DMS153 (cell line): ENCODE results near the gene GDF7.

Experiments used
- DNase-seq: peaks from one replicate; lab custom pipeline; 2025; lab: John Stamatoyannopoulos, UW

Gene GDF7

DNA sequence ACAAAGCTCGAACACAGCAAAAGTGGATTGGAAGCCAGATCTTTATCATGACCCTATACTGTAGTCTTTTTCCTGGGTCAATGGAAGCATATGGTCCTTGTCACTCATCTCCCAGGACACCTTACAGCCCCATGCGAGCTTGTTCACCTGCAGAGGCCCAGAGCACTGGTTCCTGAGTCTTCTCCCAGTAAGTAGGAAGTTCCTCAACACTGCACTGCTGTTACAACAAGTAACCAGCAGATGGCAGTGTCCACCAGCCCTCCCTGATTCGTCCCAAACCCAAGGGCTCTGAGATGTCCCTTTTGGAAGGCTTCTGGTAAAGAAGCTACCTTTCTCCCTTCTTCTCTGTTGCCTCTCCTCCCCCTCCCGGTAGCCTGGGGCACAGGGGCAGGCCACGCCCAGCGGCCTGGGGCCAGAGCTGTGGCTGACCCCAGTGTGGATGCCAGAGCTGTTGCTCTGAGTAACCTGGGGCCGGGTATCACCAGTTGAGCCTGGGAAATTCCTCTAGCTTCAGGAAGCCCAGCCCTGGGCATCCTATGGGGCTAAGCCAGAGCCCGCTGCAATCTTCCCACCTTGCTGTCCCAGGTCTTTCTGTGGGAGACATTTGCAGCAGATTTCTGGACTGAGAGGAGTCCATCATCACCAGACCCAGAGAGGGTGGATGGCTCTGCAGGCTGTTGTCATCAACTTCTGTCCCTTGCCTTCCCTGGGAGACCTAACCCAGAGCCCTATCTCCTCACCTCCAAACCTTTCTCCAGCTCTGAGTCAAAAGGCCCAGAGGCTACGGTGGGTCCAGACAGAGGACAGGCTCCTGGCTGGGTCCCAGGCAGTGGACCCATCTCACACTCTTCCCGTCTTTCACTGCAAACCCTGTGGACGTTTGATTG is 5.3 kb upstream of the GDF7 start:
- DNase-seq, result peak; percentile 27

DNA sequence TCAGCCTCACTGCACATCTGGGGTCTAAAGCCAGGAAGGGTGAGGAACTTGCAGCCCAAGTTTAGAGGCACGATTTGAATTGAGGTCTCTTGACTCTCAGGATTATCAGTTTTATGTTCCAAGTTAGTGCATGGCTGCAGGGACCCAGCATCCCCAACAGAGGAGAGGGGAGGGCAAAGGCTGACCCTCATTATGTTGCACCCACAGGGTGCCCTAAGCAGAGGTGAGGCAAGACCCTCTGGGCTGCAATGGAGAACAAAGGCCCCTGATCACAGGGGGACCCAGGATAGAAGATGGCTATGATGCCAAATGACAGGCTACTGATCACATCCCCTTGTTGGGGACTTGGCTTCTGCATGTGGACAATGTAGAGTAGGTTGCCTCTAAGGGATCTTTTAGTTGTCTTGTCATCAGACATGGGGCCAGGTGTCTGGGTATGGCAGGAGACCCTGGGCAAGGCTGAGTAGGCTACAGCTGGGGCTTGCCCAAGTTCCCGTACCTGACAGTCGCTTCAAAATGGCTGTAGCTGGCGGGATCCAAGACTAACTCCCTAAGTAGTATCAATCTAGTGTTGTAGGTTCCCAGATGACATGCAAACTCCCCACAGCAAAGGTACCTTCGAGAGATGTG is 4.5 kb upstream of the GDF7 start:
- DNase-seq, result no peak

DNA sequence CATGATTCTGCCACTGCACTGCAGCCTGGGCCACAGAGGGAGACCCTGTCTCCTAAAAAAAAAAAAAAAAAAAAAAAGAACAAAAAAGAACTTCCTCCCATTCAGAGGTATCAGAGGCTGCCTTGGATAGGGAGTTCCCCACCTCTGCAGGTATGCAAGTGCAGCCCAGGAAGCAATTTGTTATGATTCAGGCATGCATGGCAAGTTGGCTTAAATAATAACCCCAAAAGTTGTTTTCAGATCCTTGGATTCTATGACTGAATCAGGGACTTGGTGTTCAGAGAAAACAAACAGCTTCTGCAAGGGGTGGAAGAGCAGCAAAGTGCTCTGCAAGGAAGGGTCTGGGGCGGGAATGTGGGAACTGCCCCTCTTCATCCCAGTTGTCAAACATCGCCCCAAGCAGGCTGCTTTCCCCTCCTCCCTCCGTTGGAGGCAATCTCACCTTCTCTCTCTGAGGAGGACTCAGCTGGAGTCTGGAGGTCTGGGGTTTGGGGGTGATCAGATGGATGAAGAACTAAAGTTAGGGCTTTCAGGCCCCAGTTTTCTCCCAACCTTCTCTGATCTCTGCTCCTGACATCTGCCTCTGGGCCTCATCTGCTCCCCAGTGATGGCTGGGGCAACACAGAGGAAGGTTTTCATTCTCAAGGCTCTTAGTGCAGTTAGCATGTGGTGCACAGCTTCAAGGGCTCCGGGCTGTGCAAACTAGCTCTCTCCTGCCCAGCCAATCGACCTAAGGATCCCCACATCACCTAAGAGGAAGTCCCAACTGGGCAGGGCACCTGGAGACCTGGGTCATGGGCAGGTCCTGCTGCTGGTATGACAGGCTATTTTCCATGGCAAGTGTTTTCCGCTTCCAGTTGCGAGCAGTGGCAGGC is 3.5 kb upstream of the GDF7 start:
- DNase-seq, result no peak

DNA sequence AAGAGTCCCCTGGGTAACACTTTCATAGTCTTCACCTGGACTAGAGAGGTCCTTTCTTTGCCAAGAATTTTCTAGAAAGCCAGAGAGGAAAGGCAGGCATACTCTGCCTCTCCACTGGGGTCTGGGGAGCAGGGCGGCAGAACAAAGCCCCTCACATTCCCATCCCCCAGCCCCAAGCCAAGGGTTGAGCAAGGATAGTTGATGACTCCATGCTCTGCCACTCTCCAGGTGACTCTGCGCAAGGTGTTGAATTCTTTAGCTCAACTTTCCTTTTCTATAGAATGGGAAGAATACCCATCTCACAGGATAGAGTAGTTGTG is 2.9 kb upstream of the GDF7 start:
- DNase-seq, result no peak

DNA sequence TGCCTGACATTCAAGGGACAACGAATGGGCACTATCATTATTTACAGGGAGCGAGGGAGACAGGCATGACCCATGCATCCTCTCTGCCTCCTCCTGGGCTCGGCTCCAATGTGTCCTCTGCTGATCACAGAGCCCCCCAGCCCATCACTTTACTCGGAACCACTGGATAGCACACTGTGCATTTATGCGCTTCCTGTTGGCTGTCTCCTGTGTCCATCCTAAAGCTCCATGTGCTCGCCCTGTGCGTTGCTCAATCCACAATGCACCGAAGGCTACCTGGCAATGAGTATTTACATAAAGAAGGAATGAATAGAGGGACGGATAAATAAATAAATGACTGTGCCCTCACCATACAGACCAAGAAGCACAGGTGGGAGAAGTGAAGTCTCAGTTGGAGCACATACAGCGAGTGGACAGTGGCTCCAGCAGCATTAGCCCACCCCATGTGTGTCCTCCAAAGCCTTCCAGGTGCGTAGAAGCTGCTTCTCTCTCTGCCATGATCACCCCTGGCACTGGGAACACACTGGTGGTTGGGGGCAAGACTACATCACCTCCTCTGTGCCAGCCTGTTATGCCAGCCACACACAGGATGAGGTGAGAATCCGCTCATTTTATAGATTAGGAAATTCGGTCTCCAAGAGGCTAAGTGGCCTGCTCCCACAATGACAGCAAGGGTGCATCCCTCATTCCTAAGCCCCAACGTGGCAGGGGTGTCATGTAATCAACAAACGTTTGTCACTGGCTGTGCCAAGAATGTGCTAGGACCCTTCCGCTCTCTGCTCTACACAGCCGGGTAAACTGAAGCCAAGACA is 2.3 kb upstream of the GDF7 start:
- no peak for DNase-seq

DNA sequence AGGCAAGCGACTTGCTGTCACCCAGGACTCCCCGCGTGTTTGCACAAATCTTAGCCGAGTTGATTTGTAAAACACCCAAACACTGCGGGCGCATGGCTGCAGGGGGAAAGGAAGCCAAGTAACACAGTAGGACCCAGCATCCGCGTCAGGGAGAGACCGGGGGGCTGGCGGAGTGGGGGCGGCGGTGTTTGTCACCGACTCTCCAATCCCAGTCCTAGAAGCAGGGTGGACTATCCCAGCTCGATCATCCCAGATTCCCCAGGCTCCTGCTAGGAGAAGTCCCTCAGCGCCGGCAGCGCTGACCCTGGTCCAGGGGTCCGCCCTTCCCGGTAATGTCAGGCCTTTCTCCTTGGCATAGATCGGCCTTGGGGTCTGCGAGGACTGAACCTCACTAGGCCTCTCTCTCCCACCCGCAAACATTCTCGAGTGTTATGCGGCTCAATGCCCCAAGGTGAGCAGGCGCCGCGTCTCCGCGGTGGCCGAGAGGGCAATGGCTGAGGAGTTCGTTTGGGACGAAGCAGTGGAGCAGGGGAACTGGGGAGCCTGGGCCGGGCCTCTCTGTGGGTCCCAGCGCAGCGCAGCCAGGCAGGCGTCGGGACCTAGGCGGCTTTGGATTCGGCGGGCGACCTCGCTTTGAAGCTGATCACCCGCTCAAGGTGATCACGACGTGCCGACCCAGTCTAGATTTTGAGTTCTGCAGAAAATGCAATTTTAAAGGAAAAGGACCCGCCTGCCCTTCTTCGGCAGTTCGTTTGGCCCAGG is 1.5 kb upstream of the GDF7 start:
- DNase-seq, result no peak

DNA sequence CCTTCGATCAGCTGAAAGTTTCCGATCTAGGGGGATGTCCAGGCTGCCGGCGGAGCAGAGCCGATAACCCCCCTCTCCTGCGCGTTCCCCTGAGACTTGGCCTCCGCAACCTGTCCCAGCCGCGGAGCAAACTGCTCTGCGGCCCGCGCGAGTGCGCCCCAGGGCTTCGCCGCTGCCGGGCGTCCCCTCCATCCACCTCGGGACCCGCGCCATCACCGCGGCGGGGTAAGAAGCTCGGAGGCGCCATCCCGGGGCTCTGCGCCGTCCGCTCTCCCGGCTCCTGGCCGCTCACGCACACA is 990 bp upstream of the GDF7 start:
- DNase-seq, result no peak

DNA sequence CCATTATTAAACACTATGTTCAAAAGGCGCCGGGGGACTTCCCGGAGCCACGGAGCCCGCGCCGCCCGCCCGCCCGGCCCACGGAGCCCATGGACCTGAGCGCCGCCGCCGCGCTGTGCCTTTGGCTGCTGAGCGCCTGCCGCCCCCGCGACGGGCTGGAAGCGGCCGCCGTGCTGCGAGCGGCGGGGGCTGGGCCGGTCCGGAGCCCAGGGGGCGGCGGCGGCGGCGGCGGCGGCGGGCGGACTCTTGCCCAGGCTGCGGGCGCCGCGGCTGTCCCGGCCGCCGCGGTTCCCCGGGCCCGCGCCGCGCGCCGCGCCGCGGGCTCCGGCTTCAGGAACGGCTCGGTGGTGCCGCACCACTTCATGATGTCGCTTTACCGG is 197 bp downstream of the GDF7 start:
- DNase-seq, result no peak

DNA sequence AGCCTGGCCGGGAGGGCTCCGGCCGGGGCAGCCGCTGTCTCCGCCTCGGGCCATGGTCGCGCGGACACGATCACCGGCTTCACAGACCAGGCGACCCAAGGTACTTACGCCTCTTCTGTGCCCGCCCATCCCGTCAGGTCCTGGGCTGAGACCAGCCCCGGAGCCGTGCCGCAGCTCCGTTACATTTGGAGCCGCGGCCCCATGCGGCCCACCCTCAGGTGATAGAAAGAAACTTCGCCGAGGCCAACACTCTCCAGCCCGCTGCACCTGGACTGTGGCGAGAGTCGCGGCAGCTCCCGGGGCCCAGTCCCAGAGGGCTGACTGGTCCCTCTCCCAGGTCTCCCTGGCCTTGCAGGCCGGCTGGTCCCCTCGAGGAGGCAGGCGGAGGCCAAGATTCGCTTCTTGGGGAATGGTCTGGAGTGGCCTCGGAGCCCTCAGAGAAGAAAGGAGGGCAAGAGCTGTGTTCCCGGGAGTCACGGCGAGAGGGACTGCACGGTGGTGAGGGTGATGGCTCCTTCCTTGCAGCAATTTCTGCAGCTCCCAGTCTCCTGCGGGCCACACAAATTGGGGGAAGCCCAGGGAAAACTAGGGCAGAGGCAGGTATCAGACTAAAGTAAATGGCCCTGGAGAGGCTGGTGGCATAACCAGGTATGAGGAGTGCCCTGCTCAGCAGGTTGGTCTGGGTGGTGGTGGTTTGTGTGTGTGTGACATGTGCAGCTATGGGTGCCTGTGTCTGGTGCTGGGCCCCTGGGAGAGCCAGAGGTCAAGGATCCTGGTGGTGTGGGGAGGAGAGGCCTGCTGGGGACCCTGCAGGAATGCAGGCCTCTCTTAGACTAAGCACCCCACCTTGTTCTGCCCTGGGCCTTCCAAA is 822 bp downstream of the GDF7 start:
- no peak for DNase-seq

DNA sequence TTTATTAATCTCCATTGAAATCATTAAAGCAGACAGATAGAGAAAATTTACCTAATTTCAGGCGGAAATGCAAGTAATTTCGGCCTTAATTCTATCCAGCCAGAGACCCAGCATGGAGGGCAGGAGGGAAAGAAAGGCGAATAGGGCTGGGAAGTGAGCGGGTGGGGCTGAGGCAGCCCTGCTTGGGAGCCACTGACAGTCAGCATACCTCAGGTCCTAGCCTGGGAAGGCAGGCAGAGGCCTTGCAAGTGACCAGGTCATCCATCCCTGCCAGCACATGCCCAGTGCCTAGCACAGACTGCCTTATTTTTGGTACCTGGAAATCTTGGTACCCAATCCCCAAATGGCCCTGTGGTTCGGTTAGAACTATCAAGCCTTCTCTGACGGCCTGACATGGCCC is 1.5 kb downstream of the GDF7 start:
- no peak for DNase-seq

DNA sequence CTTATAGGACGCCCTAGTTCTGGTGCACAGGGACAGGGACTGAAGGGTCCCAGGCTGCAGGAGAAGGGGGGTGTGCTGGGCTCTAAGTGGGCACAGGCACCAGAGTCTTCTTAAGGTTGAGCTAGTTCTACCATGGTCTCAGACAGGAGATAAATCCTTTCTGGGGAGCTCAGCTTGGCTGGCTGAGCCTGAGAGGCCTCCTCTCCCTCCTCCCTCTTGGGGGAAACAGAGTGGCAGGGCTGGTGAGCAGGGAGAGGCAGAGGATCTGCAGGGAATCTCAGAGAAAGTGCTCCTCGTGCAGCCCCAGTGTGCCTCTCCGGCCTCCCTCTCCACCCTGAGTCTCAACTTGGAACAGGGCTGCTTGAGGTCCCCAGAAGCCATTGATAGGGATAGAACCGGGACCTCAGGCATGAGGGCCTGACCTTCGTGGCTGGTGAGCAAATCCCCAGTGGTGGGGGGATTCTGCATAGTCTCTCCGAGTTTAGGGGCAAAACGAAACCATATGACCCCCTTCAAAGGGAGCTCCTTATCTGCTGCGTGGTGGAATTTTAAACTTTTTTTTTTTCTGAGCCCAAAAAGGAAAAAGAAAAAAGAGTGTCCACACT is 2.0 kb downstream of the GDF7 start:
- no peak for DNase-seq

DNA sequence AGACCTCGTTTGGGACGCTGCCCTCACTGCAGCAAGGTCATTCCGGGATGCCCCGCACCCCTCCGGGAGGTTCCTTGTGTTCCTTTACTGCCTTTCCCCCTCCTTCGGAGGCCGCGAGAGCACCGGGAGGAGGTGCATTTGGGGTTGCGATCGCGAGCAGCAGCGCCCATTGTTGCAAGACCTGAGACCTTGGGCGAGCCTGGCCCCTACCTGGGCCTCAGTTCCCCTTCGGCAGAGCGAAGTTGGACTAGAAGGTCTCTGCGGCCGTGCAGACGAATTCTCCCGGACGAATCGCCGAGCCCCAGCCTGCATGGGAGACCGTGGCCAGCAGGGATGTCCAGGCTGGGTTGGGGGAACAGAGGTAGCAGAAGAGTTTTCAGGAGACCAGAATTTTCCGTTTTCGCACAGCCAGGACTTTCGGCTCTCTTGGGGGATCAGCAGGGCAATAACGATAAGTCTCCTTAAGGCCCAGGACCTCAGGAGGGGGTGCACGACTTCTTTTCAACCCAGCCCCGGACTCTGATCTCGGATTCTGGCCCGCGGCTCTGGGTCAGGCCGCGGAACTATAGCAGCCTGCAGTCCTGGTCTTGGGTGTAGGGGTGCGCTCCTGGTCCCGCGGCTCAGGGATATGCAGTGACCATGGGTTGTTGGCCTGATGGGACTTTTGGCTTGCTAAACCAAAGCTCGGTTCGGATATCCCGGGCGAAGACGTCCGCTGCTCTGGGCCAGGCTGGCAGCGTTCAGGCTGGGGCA is 2.8 kb downstream of the GDF7 start:
- DNase-seq, result no peak

DNA sequence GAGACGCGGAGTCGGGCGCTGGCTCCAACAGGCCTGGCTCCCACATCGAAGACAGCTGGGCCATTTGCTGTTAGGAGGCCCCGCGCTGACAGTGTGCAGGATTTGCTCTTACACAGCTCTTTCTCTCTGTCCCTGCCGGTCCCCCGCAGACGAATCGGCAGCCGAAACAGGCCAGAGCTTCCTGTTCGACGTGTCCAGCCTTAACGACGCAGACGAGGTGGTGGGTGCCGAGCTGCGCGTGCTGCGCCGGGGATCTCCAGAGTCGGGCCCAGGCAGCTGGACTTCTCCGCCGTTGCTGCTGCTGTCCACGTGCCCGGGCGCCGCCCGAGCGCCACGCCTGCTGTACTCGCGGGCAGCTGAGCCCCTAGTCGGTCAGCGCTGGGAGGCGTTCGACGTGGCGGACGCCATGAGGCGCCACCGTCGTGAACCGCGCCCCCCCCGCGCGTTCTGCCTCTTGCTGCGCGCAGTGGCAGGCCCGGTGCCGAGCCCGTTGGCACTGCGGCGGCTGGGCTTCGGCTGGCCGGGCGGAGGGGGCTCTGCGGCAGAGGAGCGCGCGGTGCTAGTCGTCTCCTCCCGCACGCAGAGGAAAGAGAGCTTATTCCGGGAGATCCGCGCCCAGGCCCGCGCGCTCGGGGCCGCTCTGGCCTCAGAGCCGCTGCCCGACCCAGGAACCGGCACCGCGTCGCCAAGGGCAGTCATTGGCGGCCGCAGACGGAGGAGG is 3.5 kb downstream of the GDF7 start:
- DNase-seq, result no peak

DNA sequence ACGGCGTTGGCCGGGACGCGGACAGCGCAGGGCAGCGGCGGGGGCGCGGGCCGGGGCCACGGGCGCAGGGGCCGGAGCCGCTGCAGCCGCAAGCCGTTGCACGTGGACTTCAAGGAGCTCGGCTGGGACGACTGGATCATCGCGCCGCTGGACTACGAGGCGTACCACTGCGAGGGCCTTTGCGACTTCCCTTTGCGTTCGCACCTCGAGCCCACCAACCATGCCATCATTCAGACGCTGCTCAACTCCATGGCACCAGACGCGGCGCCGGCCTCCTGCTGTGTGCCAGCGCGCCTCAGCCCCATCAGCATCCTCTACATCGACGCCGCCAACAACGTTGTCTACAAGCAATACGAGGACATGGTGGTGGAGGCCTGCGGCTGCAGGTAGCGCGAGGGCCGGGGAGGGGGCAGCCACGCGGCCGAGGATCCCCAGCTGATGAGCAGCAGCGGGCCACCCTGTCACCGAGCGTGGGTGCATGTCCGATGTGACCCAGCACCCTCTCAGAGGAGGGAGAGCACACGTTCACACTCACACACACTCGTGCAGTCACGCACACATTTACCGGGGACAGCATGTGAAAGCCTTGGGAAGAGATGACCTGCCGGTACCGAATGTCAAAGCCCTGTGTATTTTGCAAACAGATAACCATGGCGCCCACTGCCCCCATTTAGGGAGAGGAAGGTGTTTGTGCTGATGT is 4.2 kb downstream of the GDF7 start:
- DNase-seq, result no peak

DNA sequence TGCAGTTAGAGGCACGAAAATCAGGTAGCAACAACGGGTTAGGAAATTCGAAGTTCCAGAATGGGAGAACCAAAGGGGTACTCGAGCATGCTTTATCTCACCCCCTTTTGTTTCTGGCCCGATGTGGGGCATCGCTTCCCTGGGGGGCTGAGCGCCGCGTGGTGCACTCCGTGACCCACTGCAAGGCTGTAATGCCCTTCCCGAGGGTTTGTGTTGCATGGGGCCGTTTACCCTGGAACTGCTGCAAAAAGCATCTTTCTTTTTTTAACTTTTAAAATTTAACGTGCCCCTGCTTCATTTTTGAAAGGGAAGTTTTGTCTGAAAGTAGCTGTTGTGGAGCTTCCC is 4.8 kb downstream of the GDF7 start:
- no peak for DNase-seq

DNA sequence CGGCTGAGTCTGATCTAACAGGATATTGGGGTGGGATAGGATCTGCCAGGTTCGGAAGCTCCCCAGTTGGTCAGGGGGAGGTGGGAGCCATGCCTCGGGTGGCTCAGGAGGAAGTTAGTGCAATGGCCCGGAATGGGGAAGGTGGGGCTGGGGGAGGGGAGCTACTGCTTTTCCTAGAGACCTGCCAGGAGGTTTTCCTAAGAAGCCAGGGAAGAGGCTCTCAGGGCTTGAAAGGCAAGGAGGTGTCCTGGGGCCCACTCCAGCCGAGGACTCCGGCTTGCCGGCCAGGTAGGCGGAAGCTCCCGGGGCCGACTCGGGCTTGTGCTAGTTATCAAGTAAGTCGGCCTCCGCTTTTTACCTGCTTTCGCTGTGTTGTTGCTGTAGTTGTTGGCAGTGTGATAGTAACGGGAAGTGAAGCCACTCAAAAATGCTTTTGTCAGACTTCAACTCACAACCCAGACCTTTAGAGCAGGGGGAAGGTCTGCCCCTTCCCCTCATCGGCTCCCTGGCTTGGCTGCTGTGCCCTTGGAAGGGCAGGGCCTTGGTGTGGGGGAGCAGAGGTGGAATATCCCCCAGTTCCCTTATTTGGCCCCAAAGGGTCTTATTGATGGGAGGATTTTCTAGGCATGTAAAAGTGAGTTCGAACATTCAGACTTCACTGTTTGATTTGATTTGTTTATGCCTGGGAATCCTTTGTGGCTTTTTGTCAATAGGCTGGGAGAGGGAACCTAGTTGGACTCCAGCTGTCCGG is 5.4 kb downstream of the GDF7 start:
- no peak for DNase-seq

DNA sequence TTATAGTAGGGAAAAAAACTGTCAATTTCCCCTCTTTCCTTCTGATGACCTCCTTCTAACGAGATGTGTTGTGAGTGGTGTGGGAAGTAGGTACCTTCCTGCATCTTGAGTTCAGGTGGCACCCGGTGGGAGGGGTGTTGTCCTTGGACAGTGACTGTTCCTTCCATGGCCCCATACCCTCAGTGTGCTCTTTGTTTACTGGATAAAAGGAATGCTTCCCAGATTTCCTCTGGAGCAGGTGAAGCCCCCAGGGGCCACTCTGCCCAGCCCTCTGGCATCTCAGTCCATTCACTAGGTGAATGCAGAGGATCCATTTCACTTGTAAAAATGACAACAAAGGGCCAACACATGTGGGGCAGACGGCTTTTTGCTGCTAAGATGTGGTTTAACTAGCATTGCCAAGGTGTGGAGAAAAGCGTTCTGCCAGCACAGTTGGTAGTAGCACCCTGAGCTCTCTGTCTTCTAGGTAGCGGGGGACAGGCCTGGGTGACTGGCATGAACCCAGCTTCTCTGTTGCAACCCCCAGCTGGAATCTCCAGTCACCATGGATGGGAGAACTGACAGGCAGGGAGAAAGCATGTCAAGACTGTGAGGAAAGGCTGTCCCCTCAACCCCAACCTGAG is 6.9 kb downstream of the GDF7 start:
- no peak for DNase-seq
